ENCODE results near the gene SND1.

- TF ChIP-seq CREB1 (IDR thresholded peaks at IDR 0.05; ENCODE audit: low read depth) (no peak), RAD21 (IDR thresholded peaks at IDR 0.05; ENCODE audit: low read depth) (no peak), EP300 (IDR thresholded peaks at IDR 0.05; ENCODE audit: borderline replicate concordance) (no peak), TAF1 (IDR thresholded peaks at IDR 0.05; ENCODE audit: low read depth) (no peak)
- TF ChIP-seq, protein P1, sequence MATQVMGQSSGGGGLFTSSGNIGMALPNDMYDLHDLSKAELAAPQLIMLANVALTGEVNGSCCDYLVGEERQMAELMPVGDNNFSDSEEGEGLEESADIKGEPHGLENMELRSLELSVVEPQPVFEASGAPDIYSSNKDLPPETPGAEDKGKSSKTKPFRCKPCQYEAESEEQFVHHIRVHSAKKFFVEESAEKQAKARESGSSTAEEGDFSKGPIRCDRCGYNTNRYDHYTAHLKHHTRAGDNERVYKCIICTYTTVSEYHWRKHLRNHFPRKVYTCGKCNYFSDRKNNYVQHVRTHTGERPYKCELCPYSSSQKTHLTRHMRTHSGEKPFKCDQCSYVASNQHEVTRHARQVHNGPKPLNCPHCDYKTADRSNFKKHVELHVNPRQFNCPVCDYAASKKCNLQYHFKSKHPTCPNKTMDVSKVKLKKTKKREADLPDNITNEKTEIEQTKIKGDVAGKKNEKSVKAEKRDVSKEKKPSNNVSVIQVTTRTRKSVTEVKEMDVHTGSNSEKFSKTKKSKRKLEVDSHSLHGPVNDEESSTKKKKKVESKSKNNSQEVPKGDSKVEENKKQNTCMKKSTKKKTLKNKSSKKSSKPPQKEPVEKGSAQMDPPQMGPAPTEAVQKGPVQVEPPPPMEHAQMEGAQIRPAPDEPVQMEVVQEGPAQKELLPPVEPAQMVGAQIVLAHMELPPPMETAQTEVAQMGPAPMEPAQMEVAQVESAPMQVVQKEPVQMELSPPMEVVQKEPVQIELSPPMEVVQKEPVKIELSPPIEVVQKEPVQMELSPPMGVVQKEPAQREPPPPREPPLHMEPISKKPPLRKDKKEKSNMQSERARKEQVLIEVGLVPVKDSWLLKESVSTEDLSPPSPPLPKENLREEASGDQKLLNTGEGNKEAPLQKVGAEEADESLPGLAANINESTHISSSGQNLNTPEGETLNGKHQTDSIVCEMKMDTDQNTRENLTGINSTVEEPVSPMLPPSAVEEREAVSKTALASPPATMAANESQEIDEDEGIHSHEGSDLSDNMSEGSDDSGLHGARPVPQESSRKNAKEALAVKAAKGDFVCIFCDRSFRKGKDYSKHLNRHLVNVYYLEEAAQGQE (IDR thresholded peaks at IDR 0.05; ENCODE audit: low read depth), result no peak
- TF ChIP-seq, protein P2, sequence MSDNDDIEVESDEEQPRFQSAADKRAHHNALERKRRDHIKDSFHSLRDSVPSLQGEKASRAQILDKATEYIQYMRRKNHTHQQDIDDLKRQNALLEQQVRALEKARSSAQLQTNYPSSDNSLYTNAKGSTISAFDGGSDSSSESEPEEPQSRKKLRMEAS (IDR thresholded peaks at IDR 0.05), result no peak
These were observed 408.0 kb downstream of the SND1 start for GRCh38 chr7:128060018-128060417.

Data from Ishikawa (cell line).